NCI-H1417 (cell line): ENCODE results near the gene CMTM5.

ENCODE experiments used
- DNase-seq, 3 experiments: peaks; one replicate each; lab custom pipeline; 2025; lab: John Stamatoyannopoulos, UW

CMTM5 gene

DNA sequence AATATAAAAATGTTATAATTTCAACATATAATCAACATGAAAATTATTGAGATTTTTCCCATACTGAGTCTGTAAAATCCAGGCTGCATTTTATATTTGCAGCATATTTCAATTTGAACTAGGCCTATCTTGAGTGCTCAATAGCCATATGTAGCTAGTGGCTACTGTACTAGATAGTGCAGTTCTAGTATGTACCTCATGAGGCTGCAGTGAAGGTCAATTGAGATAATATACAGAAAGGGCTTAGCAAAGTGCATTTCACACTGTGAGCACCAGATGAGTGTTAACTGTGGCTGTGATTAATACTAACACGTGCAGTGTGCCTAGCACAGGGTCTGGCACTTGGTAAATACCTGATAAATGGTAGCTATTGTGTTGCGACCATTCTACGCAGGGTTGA, 18.8 kb upstream of the CMTM5 start:
- DNase-seq = no peak

DNA sequence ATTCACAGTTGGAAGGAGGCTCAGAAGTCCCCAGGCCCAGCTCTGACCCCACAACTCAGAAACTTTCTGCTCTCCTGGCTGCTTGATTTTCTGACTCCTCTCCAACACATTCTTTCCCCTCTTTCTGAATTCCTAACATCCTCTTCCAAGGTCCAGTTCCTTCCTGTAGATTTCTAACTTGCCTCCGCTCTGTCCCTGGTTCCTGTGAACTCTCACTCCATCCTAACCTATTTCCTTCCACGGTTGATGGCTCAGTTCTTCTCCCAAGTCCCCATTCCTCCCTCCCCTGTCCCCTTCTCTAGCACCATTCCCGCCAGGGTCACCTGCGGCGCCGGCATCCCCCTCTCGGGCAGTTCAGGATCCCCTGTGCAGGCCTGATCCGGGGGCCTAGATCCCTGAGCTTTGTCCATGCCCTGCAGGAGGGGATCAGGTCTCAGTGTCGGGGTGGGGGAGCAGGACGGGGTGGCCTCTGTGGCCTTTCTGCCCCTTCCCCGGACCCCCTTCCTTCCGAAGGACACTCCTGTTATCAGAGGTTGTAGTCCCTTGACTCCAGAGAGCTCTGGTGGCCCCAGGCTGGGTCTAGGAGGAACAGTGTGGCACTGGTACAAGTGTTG, 18.2 kb upstream of the CMTM5 start:
- DNase-seq = no peak

- DNase-seq = no peak
These were observed 17.6 kb upstream of the CMTM5 start for GRCh38 chr14:23359167-23359626.

DNA sequence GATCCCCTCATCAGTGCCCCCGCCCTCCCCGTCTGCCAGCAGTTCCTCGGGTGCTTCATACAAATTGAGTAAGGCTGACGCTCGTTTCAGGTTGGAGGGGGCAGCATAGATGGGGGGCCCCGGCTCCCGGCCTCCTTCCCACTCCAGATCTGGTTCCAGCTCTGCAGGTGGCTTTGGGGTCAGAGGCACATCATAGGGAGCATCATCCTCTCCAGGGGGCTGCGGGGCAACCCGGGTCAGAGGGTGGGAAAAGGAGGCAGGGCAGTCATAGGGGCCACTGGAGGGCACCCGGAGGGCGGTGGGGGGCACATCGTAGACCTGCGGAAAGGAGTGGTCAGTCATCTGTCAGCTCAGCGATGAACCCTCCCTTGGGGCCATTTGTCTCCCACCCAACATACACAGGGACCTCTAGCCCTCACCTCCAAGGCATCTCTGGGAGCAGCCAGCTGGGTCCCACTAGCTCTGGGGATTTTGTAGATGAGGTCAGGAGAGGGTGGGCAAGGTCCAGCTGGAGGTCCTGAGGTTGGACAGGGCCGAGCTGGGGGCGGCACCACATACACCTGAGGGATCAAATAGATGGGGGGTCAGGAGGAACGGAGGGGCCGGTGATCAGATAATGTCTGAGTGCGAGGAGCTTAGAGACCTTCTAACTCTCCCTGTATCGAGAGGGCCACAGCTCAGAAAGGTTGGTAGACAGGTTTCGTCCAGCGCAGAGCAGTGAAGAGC, 17.0 kb upstream of the CMTM5 start:
- no peak for DNase-seq

- DNase-seq = no peak
These were observed 16.4 kb upstream of the CMTM5 start for GRCh38 chr14:23360496-23360895.

DNA sequence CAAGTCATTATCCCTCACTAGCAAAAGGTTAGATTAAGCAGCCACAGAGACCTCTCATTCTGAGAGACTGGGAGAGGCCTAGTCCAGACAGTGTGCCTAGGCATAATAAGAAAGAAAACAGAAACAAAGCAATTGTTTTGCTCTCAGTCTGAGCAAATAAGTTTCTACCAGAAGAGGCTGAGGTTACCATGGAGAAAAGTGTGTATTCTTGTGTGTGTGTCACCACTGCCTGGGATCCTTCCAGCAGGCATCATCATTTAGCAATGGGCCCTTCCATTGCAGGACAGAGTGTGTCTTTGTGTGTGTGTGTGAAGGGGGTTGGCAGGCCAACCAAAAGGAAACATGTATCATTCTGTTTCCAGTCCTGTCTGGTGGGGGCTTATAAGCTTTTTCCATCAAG, 15.5 kb upstream of the CMTM5 start:
- DNase-seq = no peak

DNA sequence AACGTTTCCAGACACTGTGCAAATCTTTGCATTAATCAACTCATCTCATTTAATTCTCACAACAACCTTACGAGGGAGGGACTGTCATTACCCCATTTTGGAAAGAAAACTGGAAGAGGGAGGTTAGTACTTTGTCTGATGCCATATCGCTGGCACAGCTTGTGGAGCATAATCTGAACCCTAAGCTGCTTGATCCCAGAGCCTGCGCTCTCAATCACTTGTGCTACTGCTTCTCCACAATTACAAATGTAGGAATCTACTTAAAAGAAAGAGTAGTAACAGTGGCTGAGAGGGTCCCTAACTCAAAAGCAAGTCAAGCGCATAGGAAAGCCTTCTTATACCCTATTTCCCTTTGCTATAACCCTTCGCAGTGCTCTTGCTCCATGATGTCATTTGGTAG, 15.1 kb upstream of the CMTM5 start:
- DNase-seq = no peak

- peak in 1 of 3 experiments; percentile 20 for DNase-seq
These were observed 14.6 kb upstream of the CMTM5 start for GRCh38 chr14:23362200-23362599.

- no peak for DNase-seq
These were observed 12.4 kb upstream of the CMTM5 start for GRCh38 chr14:23364164-23365035.

DNA sequence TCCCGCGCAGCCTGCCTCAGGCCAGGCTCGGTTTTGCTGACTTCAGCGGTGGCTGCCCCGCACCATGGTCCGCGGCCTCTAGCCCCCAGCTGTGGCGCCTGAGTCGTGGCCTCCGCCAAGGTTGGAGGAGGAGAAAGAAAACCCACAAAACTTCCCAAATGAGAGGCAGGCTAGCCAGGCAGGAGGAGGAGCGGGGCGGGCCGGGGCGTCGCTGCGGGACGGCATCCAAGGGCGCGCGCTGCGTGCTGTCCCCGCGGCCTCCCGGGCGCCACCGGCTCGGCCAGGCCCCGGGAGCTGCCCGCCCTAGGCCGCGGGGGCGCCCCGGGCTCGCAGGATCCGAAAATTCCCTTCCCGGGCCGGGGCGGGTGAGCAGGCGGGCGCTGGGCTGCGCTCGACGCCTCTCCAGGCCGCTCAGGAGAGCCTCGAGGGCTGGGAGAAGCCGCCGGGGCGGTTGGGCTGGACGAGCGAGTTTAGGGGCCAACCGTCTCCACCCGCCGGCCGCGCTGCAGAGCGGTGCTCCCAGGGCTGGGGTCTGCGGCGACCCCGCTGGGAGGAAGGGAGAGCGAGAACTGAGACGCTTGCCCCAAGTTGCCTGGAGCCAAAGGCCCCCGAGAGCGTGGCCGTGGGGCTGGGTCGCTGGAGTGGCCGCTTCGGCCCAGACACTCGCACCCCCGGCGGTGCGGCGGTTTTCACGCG, 11.7 kb upstream of the CMTM5 start, which contains the start of gene EFS:
Gene EFS, minus strand, starts transcription at position 137 of the 696 bp plus-strand sequence. CDS start 147 bp downstream, outside the sequence.
- DNase-seq = peak in 2 of 3 experiments; percentile 42 to 57

DNA sequence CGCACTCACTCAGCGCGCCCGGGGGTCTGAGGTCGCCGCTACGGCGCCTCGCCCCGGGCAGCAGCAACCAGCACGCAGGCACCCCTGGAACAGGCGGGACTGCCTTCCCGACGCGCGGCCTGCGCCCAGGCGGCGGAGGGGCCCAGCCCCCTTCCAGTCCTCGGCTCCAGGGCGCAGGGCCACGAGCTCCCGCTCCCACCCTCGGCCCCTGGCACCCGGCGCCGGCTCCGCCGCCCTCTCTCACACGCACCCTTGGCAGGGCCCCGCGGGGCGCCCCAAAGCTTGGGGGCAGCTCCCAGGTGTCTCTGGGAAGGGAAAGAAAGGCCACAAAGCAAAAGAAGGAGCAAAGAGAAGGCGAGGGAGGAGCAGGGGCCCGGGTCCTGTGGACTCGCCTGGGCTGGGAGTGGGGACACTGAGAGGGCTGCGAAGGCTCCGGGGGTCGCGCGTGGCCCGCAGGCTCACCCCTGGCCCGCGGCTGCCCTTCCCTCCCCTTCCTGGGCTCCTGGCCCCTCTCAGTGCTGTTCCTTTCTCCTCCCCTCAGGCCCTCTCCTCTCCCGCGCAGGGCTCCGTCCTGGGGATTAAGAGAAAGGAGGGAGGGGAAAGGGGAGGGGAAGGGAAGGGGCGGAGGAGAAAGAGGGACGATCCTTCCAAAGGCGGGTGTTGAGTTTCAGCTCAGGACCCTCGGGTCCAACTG, 11.0 kb upstream of the CMTM5 start:
- peak in 1 of 3 experiments; percentile 42 for DNase-seq

- no peak for DNase-seq
These were observed 10.4 kb upstream of the CMTM5 start for GRCh38 chr14:23366426-23366921.

DNA sequence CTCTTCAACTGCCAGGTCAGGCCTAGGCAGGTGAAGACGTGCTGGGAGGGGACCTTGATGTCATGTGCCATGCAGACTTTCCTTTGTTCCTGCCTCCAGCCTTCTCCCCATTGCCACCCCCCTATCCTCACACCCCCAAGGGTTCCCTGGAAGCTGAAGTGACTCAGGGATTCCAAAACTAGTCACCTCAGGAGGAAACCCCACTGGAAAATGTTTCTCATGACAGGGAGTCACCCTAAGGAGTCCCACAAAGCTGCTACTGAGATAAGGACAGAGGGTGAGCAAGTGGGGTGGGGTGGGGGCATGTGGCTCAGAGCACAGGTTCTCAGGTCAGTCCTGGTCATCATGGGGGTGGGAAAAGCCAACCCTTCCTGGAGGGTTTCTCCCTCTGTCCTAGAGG, 6.6 kb upstream of the CMTM5 start:
- no peak for DNase-seq

DNA sequence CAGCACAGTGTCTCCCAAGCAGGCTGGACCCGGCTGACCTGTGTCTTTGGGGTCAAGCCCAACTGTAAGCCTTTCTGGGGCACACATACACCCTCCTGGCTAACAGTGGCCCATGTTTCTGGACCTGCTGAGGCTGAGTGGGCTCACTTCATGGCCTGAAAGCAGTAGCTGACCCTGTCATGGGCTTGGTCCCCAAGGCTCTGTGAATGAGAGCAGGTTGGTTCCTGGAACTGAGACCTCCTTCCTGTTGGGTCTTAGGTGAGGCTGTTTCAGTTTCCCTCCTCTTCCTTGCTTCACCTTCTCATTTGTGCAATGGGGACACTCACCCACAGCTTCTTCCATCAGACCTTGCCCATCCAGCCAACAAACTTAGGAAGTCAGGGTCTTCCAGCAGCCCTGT, 5.0 kb upstream of the CMTM5 start:
- no peak for DNase-seq

DNA sequence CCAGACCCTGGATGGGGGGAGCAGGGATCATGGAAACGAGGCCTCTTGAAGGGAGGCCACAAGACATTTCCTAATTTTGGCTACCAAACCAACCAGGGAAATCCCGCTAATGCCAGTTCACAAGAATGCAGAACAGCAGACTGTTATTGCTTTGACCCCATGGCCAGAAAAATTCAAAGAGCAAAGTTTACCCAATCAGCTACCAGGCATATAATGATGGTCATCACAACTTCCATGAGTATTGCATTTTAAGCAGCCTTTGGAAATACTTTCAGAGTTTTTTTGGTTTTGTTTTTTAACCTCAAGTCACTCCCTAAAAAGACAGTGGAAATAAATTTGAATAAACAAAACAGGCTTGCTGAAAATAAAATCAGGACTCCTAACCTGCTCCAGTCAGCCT, 4.3 kb upstream of the CMTM5 start, which contains the start of gene IL25:
Gene IL25, plus strand, starts transcription at position 301 of the 400 bp plus-strand sequence.
- DNase-seq = no peak

- no peak for DNase-seq
These were observed 3.8 kb upstream of the CMTM5 start for GRCh38 chr14:23373041-23373440.

DNA sequence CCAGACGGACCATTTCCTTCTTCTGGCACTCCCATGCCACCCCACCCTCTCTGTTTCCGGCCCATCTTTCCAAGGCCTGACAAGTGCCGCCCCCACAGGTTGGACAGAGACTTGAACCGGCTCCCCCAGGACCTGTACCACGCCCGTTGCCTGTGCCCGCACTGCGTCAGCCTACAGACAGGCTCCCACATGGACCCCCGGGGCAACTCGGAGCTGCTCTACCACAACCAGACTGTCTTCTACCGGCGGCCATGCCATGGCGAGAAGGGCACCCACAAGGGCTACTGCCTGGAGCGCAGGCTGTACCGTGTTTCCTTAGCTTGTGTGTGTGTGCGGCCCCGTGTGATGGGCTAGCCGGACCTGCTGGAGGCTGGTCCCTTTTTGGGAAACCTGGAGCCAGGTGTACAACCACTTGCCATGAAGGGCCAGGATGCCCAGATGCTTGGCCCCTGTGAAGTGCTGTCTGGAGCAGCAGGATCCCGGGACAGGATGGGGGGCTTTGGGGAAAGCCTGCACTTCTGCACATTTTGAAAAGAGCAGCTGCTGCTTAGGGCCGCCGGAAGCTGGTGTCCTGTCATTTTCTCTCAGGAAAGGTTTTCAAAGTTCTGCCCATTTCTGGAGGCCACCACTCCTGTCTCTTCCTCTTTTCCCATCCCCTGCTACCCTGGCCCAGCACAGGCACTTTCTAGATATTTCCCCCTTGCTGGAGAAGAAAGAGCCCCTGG, 1.2 kb upstream of the CMTM5 start:
- DNase-seq = no peak

DNA sequence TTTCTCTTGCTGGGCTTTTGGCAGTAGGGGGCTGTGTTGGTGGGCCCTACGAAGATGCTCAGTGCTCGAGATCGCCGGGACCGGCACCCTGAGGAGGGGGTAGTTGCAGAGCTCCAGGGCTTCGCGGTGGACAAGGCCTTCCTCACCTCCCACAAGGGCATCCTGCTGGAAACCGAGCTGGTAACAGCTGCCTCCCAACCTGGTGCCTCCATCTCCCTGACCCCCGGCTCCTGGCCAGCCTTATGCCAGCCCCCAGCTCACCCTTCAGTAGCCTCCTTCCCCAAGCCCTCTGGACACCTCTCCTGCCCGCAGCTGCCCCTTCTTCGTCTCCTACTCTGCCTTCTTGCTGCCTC, 328 bp downstream of the CMTM5 start:
- no peak for DNase-seq

DNA sequence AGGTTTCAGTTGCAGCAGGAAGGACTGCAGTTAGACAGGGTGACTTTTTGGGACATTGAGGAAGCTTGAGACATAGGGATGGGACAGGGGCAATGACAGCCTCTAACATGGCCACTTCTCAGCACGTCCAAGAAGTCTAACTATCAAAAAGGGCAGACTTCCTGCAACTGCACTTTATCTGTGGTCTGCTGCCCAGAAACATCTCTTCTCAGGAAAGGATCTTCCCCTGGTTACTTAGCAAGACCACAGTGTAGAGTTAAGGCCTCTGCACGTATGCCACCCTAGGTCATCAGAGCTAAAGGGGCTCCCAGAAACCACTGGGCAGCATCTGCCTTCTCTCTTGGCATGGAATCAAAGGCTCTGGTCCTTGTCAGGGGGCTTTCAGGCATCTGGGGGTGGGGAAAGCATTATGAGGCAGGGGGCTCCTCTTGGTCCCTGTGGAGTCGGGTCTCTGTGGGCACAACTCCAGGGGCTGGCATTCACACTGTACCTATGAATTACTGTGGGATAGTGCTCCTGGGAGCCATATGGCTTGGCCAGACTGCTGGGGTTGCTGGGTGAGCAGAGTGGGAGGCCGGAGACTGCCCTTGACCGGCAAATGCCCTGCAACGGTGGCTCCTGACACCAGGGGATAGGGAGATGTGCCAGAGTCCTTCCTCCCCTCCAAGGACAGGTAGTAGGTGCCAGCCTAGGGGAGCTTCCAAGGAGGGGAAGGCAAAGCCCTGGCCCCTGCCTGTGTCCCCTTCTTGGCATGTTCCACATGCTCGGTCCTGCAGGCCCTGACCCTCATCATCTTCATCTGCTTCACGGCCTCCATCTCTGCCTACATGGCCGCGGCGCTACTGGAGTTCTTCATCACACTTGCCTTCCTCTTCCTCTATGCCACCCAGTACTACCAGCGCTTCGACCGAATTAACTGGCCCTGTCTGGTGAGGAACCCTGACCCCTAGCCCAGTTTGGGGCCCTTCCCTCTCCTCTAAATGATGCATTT, 1.0 kb downstream of the CMTM5 start:
- DNase-seq = no peak
